Epithelial cell of proximal tubule (primary cell): Measurements from ENCODE around the gene WDR20. TPM values are rescaled to one million over a fixed set of nuclear protein-coding genes. Genes with fewer than 3 reads are reported as not detected.

Experiments used
- DNase-seq: peaks from one replicate; pipeline ENCODE4 v3.0.0-alpha.2; 2011; ENCODE audit warnings: low read depth
- H3K4me3 ChIP-seq: 2 replicates; pipeline ENCODE4 v1.5.1; 2011; ENCODE audit warnings: low read depth, mild to moderate bottlenecking, low read length
- total RNA-seq: library from RNA; depleted of rRNA; stranded (reverse); fragments of >200 nt; gene quantifications from 2 replicates; pipeline ENCODE4 v1.2.3, GENCODE V29; 2015
- TF ChIP-seq, protein P1 (sequence below): conservative IDR thresholded peaks from 2 replicates; pipeline ENCODE4 v1.5.1; 2012; ENCODE audit warnings: low read depth, mild to moderate bottlenecking, low read length

The WDR20 gene
- total RNA-seq, 1 donor from 2014 or later = 13.8 TPM

DNA sequence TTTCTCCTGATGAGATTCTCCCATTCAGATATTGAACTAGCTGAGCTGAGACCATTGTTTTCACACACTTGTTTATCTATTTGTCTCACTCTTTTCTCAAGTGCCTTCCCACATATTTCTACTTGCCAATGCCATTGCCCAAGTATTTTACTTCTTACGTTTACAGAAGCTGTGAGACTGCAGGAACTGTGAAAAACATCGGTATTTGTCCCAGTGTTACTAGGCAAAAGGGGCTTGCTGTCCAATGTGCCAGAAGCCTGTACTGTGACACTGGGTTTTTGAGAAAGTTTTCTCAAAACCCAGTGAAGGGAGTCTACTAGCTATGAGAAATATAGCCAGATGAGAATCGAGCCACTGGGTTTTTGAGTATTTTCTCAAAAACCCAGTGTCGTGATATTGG lies 37.5 kb downstream of the WDR20 start:
- TF ChIP-seq, protein P1, sequence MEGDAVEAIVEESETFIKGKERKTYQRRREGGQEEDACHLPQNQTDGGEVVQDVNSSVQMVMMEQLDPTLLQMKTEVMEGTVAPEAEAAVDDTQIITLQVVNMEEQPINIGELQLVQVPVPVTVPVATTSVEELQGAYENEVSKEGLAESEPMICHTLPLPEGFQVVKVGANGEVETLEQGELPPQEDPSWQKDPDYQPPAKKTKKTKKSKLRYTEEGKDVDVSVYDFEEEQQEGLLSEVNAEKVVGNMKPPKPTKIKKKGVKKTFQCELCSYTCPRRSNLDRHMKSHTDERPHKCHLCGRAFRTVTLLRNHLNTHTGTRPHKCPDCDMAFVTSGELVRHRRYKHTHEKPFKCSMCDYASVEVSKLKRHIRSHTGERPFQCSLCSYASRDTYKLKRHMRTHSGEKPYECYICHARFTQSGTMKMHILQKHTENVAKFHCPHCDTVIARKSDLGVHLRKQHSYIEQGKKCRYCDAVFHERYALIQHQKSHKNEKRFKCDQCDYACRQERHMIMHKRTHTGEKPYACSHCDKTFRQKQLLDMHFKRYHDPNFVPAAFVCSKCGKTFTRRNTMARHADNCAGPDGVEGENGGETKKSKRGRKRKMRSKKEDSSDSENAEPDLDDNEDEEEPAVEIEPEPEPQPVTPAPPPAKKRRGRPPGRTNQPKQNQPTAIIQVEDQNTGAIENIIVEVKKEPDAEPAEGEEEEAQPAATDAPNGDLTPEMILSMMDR = no peak
- no peak overlapping the region for H3K4me3 ChIP-seq
- no peak for DNase-seq

DNA sequence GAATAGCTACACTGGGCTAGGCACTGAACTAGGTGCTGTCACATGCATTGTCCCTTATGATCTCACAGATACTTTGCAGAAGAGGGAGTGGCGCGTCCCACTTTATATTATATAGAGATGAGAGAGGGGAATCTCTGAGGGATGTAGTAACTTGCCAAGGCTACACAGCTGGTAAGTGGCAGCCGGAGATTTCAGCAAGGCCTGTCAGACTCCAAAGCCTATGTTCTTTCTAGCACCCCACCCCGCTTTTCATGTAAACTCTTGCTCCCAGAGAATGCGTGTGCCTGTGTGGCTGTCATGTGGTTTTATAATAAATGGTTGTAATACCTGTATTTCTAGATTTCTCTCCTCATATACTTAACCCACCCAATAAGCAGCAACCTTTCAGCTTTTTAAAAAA lies 39.1 kb downstream of the WDR20 start:
- no peak for DNase-seq
- H3K4me3 ChIP-seq = no peak overlapping the region
- TF ChIP-seq, protein P1 = no peak

DNA sequence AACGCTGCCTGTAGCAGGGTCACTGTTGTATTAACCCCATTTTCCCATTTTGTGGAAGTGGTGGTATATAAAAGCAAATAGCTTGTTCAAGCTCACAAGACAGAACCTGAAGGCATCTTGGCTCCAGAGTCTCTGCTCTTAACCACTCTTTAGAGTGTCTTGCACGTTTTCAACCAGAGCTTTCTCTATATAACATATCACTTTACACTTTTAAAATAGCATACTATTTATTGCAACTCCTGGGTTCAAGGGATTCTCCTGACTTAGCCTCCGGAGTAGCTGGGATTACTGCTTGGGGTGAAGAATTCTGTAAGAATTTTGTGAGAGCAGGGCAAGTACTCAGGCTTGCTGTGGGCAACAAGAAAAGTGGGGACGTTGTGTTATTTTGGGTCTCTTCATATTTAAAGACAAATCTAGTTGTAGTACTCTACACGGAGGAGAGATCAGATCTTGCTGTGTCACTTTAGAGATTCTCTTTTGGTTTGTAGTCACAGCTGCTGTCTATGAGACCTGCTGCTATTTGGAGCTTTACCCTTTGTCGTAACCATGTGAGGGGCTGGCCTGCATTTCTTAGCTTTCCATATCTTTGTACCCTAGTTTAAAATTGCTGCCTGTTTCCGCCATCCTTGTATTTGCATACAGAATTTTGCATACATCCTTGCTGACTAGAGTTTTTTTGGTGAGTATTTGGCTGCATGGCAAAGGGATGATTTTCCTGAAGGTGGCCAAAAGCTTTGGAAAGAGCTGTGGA lies 40.7 kb downstream of the WDR20 start:
- no peak for DNase-seq
- TF ChIP-seq, protein P1 = no peak
- no peak overlapping the region for H3K4me3 ChIP-seq

DNA sequence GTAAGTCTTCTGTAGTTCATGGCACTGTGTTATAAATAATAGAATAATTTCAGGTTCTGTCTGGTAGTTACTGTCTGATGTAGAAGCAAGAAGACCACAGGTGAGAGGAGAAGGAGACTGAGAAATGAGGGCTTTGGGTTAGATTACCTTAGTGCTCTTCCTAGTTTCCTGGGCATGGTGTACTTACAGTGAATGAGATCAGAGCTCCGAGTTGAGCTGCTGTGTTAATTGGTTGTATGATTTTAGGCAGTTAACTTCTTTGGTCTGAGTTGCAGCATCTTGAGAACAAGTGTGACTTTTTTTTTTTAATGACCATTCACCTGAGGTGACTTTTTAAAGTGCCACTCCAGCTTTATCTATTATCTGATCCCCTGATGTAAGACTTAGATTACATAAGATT lies 41.5 kb downstream of the WDR20 start:
- no peak for DNase-seq
- TF ChIP-seq, protein P1 = no peak
- no peak overlapping the region for H3K4me3 ChIP-seq

DNA sequence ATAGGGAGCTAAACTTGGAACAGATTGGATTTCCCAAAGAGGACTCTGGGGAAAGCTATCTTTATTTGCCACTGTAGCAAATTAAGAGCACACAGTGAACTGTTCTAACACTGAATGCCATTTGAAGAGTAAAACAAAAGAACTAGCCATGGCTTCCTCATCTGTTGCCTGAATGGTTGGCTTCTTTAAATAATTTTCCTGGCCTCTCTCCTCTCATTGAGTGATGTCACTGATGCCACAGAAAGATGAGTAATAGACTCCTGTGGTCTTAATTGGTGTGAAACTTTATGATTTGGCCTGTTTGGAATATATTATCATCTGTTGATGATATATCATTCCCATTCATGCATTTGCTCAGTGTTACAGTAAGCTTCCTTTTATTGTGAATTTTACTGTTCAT lies 42.5 kb downstream of the WDR20 start:
- TF ChIP-seq, protein P1 = no peak
- DNase-seq = no peak
- no peak overlapping the region for H3K4me3 ChIP-seq

DNA sequence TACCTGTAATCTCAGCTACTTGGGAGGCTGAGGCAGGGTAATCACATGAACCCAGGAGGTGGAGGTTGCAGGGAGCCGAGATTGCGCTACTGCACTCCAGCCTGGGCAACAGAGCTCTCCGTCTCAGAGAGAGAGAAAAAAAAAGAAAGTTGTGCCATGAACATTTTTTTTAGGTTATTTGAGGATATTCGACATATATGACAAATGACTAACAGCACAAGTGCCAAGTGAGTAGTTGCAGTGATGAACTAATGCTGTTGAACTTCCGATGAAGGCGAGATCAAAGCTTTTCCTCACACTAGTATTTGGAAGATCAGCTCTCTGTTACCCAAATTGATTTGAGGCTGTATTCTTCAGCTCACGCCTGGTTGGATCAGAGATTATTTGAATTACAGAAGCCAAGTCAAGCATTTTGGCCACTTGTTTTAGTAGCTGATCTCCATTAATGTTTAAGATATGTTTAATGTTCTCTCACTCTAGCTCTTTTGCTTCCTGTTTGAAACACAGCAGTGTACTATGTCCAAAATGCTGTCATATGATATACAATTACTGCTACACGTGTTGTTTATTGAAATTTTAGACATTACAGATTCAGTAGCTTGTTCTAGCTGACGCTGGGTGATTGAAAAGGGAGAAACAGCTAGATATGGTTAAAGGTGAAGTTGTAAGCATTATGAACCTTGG lies 43.4 kb downstream of the WDR20 start:
- TF ChIP-seq, protein P1 = no peak
- no peak for DNase-seq
- H3K4me3 ChIP-seq = no peak overlapping the region
